Caco-2 (cell line): ENCODE results near the gene PRAC2. TPM values are rescaled to one million over a fixed set of nuclear protein-coding genes. Genes with fewer than 3 reads are reported as not detected.

Source experiments
- BruUV-seq: library from RNA; stranded (reverse); fragments of 400-500 nt; replicated peaks from 2 replicates; lab custom pipeline; 2021; lab: Mats Ljungman, UMichigan
- CTCF ChIA-PET: fragments of 300-600 bp; sonication (Branson Sonifier 250); formaldehyde crosslinking; loops from one replicate; lab custom pipeline; 2022; ENCODE audit warnings: antibody characterized with exemption; lab: Charles Lee
- POLR2A ChIA-PET: fragments of 300-600 bp; sonication (Branson Sonifier 250); formaldehyde crosslinking; loops from one replicate; lab custom pipeline; 2022; ENCODE audit warnings: antibody characterized with exemption; lab: Charles Lee
- DNase-seq, 2 experiments: peaks; one replicate each; pipeline versions ENCODE4 v3.0.0 to v3.0.0-alpha.2; 2020 to 2022
- H3K27me3 ChIP-seq: replicated peaks from 2 replicates; pipeline ENCODE4 v1.6.0; 2011; ENCODE audit warnings: low read length; ENCODE audit not compliant: control insufficient read depth, insufficient read depth
- H3K36me3 ChIP-seq: 2 replicates; pipeline ENCODE4 v1.5.1; 2011; ENCODE audit warnings: low read length; ENCODE audit not compliant: control insufficient read depth, insufficient read depth
- H3K4me1 ChIP-seq: fragments of 250-450 bp; sonication (Bioruptor Pico); 2 replicates; pipeline ENCODE4 v1.5.1; 2020; ENCODE audit warnings: mild to moderate bottlenecking
- H3K4me3 ChIP-seq: 2 replicates; pipeline ENCODE4 v1.5.1; 2011; ENCODE audit warnings: low read depth, mild to moderate bottlenecking, control low read depth, low read length
- H3K9me3 ChIP-seq: fragments of 250-450 bp; sonication (Bioruptor Pico); 2 replicates; pipeline ENCODE4 v1.5.1; 2020; ENCODE audit warnings: mild to moderate bottlenecking, moderate library complexity
- H3K27ac Mint-ChIP-seq: one replicate; pipeline ENCODE4 v1.8.0; 2022; ENCODE audit warnings: mixed read lengths; ENCODE audit not compliant: unreplicated experiment
- H3K27me3 Mint-ChIP-seq: one replicate; pipeline ENCODE4 v1.8.0; 2022; ENCODE audit warnings: mixed read lengths; ENCODE audit not compliant: insufficient read depth, unreplicated experiment
- H3K36me3 Mint-ChIP-seq: one replicate; pipeline ENCODE4 v1.8.0; 2022; ENCODE audit warnings: mild to moderate bottlenecking, mixed read lengths; ENCODE audit not compliant: insufficient read depth, unreplicated experiment
- H3K4me1 Mint-ChIP-seq: one replicate; pipeline ENCODE4 v1.8.0; 2022; ENCODE audit warnings: low read depth, mixed read lengths; ENCODE audit not compliant: unreplicated experiment
- H3K4me3 Mint-ChIP-seq: one replicate; pipeline ENCODE4 v1.8.0; 2022; ENCODE audit warnings: mild to moderate bottlenecking, moderate library complexity, mixed read lengths; ENCODE audit not compliant: unreplicated experiment
- H3K9me3 Mint-ChIP-seq: one replicate; pipeline ENCODE4 v1.8.0; 2022; ENCODE audit warnings: mixed read lengths; ENCODE audit not compliant: unreplicated experiment
- intact Hi-C: fragments of 100-400 bp; cut with micrococcal nuclease; formaldehyde crosslinking; loops from one replicate; pipeline ENCODE4 v1.10.0; 2022; ENCODE audit not compliant: unreplicated experiment
- total RNA-seq: library from RNA; stranded (reverse); gene quantifications from 2 replicates; pipeline ENCODE4 v1.2.3, GENCODE V29; 2022
- TF ChIP-seq, protein P1 (sequence below), 2 experiments: fragments of 200-600 bp in 1 of 2; IDR thresholded peaks; 1 replicate in 1 of 2; 2 replicates in 1 of 2; pipeline versions ENCODE4 v1.5.1 to v1.8.0; 2011 to 2022; ENCODE audit warnings: antibody characterized with exemption in 1 of 2, control low read depth in 1 of 2, inconsistent platforms in 1 of 2, low read depth in 1 of 2, low read length in 1 of 2, mild to moderate bottlenecking in 1 of 2, moderate library complexity in 1 of 2; ENCODE audit not compliant: insufficient read depth in 1 of 2, severe bottlenecking in 1 of 2, unreplicated experiment in 1 of 2

PRAC2 gene
- total RNA-seq, 1 experiment from 2014 or later = not detected

DNA sequence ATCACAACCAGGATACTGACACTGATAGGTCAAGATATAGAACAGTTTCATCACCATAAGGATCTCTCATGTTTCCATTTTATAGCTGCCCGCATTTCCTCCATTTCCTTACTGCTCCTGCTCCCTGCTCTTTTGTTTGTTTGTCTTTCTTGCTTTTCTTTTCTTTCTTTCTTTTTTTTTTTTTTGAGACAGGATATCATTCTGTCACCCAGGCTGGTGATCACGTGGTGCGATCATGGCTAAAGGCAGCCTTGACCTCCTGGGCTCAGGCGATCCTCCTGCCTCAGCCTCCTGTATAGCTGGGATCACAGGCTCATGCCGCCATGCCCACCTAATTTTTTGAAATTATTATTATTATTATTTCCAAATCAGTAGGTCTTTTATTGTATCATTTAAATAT lies 32.3 kb upstream of the PRAC2 start:
- H3K9me3 ChIP-seq = peaks cover 8% of the 10 kb centered on the region; the same call in 1 of the 2 replicates
- no peak for DNase-seq
- no peaks in the 10 kb centered on the region for H3K4me1 ChIP-seq
- CTCF ChIA-PET = no interaction called here
- Mint-ChIP-seq H3K36me3 (no peaks in the 10 kb centered on the region), H3K27ac (no peak overlapping the region), H3K4me3 (no peak overlapping the region), H3K27me3 (peaks cover 4% of the 10 kb centered on the region), H3K4me1 (no peaks in the 10 kb centered on the region), H3K9me3 (peaks cover 14% of the 10 kb centered on the region)
- peaks cover 2% of the 10 kb centered on the region; the same call in 1 of the 2 replicates for H3K27me3 ChIP-seq
- intact Hi-C loops = no loop called here
- BruUV-seq = no TSS peak
- POLR2A ChIA-PET = no interaction called here
- H3K4me3 ChIP-seq = no peak overlapping the region
- no peaks in the 10 kb centered on the region for H3K36me3 ChIP-seq
- TF ChIP-seq, protein P1, sequence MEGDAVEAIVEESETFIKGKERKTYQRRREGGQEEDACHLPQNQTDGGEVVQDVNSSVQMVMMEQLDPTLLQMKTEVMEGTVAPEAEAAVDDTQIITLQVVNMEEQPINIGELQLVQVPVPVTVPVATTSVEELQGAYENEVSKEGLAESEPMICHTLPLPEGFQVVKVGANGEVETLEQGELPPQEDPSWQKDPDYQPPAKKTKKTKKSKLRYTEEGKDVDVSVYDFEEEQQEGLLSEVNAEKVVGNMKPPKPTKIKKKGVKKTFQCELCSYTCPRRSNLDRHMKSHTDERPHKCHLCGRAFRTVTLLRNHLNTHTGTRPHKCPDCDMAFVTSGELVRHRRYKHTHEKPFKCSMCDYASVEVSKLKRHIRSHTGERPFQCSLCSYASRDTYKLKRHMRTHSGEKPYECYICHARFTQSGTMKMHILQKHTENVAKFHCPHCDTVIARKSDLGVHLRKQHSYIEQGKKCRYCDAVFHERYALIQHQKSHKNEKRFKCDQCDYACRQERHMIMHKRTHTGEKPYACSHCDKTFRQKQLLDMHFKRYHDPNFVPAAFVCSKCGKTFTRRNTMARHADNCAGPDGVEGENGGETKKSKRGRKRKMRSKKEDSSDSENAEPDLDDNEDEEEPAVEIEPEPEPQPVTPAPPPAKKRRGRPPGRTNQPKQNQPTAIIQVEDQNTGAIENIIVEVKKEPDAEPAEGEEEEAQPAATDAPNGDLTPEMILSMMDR (IDR thresholded peaks at IDR 0.05; ENCODE audit: insufficient read depth in 1 of 2, low read depth in 1 of 2, low read length in 1 of 2, severe bottlenecking in 1 of 2, unreplicated experiment in 1 of 2) = no peak

DNA sequence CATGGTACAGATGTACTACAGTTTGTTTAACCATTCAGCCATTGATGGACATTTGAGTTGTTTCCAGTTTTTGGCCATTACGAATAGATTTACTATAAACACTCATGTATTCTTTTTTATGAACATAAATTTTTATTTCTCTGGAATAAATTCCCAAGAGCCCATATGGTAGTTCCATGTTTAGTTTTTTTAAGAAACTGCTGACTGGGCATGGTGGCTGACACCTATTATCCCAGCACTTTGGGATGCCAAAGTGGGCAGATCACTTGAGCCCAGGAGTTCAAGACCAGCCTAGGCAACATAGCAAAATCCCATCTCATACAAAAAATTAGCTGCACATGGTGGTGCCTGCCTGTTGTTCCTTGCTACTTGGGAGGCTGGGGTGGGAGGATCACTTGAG lies 30.9 kb upstream of the PRAC2 start:
- Histone ChIP-seq H3K36me3 (no peaks in the 10 kb centered on the region), H3K27me3 (peaks cover 2% of the 10 kb centered on the region; the same call in 1 of the 2 replicates), H3K4me1 (no peaks in the 10 kb centered on the region), H3K4me3 (no peak overlapping the region), H3K9me3 (peaks cover 8% of the 10 kb centered on the region; the same call in 1 of the 2 replicates)
- Mint-ChIP-seq H3K36me3 (no peaks in the 10 kb centered on the region), H3K9me3 (peaks cover 18% of the 10 kb centered on the region), H3K4me3 (no peak overlapping the region), H3K27ac (no peak overlapping the region), H3K27me3 (peaks cover 10% of the 10 kb centered on the region), H3K4me1 (no peaks in the 10 kb centered on the region)
- intact Hi-C loops = no loop called here
- TF ChIP-seq, protein P1 (IDR thresholded peaks at IDR 0.05; ENCODE audit: insufficient read depth in 1 of 2, low read depth in 1 of 2, low read length in 1 of 2, severe bottlenecking in 1 of 2, unreplicated experiment in 1 of 2) = no peak
- DNase-seq = no peak
- POLR2A ChIA-PET = no interaction called here
- CTCF ChIA-PET = interaction anchor here (0.6 to 1.1 kb wide), 2 partner anchors 15 to 493 kb away, joined by 3 read pairs; no protein-coding TSS in a partner anchor
- BruUV-seq = no TSS peak

DNA sequence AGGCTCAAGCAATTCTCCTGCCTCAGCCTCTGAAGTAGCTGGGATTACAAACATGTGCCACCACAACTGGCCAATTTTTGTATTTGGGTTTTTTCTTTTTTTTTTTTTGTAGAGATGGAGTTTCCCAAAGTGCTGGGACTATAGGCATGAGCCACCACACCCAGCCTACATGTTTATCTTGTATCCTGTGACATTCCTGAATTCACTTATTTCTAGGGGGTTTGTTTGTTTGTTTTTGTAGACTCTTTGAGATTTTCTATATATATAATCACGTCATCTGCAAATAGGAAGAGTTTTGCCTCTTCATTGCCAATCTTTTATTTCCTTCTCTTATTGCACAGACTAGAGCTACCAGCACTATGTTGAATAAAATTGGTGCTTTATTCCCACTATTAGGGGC lies 29.8 kb upstream of the PRAC2 start:
- H3K4me3 ChIP-seq = no peak overlapping the region
- CTCF ChIA-PET = interaction anchor here (0.7 to 1.1 kb wide), 3 partner anchors 11 to 16 kb away, joined by 3 to 4 read pairs (median 3); no protein-coding TSS in a partner anchor
- no peaks in the 10 kb centered on the region for H3K36me3 ChIP-seq
- H3K4me3 Mint-ChIP-seq = no peak overlapping the region
- POLR2A ChIA-PET = no interaction called here
- H3K4me1 ChIP-seq = no peaks in the 10 kb centered on the region
- intact Hi-C loops = no loop called here
- BruUV-seq = no TSS peak
- H3K9me3 Mint-ChIP-seq = peaks cover 18% of the 10 kb centered on the region
- TF ChIP-seq, protein P1 (IDR thresholded peaks at IDR 0.05; ENCODE audit: insufficient read depth in 1 of 2, low read depth in 1 of 2, low read length in 1 of 2, severe bottlenecking in 1 of 2, unreplicated experiment in 1 of 2) = no peak
- peaks cover 2% of the 10 kb centered on the region; the same call in 1 of the 2 replicates for H3K27me3 ChIP-seq
- peaks cover 10% of the 10 kb centered on the region for H3K27me3 Mint-ChIP-seq
- H3K27ac Mint-ChIP-seq = no peak overlapping the region
- H3K4me1 Mint-ChIP-seq = no peaks in the 10 kb centered on the region
- H3K9me3 ChIP-seq = peaks cover 8% of the 10 kb centered on the region; the same call in 1 of the 2 replicates
- H3K36me3 Mint-ChIP-seq = no peaks in the 10 kb centered on the region
- no peak for DNase-seq
